ENCODE results near the gene DPH2.

- TF ChIP-seq CTCF (conservative IDR thresholded peaks at IDR 0.05 in 1 of 2, IDR thresholded peaks at IDR 0.05 in 1 of 2; ENCODE audit: extremely low read depth in 1 of 2, insufficient read depth in 1 of 2, low read depth in 1 of 2, low read length in 2 of 2) (no peak), EZH2 (IDR thresholded peaks at IDR 0.05; ENCODE audit: borderline replicate concordance, low read length) (no peak)
Measured at GRCh38 chr1:43998000-43998378, 28.2 kb downstream of the DPH2 start.

Measured in mammary epithelial cell (primary cell).